K562 (cell line): Measurements from ENCODE around the gene MYBPHL. TPM values are rescaled to one million over a fixed set of nuclear protein-coding genes. Genes with fewer than 3 reads are reported as not detected.

Source experiments
- ARID4B ChIP-seq: sonication (generic); formaldehyde crosslinking; IDR thresholded peaks from 2 replicates; pipeline ENCODE4 v1.8.0; 2022; ENCODE audit warnings: mild to moderate bottlenecking, missing genetic modification reagents
- KDM1A ChIP-seq, 2 experiments: fragments of 450-650 bp; IDR thresholded peaks; 2 replicates each; pipeline ENCODE4 v1.6.1; 2016; ENCODE audit warnings: mild to moderate bottlenecking in 2 of 2
- MEIS2 ChIP-seq: fragments of 450-650 bp; IDR thresholded peaks from 2 replicates; pipeline ENCODE4 v1.6.1; 2014; ENCODE audit warnings: mild to moderate bottlenecking; ENCODE audit not compliant: partially characterized antibody
- MGA ChIP-seq: fragments of 450-650 bp; IDR thresholded peaks from 2 replicates; pipeline ENCODE4 v1.6.1; 2016; ENCODE audit warnings: mild to moderate bottlenecking, moderate library complexity
- NRF1 ChIP-seq, 2 experiments: fragments of 450-650 bp; IDR thresholded peaks in 1 of 2; conservative IDR thresholded peaks in 1 of 2; 2 replicates each; pipeline ENCODE4 v1.6.1; 2014; ENCODE audit warnings: mild to moderate bottlenecking in 2 of 2
- ZNF764 ChIP-seq: fragments of 250-450 bp; sonication (Bioruptor Pico); IDR thresholded peaks from 2 replicates; pipeline ENCODE4 v1.4.0; 2020; ENCODE audit warnings: low read depth, mild to moderate bottlenecking, moderate library complexity
- polyA plus RNA-seq, 8 experiments: library from polyadenylated mRNA; depleted of rRNA in 4 of 8; stranded (reverse) in 5 of 8; unstranded in 3 of 8; fragments of >200 nt; fragmentation: Nextera tagmentation in 2 of 8; fragmentation: Illumina TruSeq in 1 of 8; extraction: Ambion mirVana in 2 of 8; extraction: Trizol in 1 of 8; gene quantifications; 2 replicates each; pipeline versions ENCODE4 v1.2.1 to v1.2.3, GENCODE V29; 2011 to 2014; ENCODE audit warnings: inconsistent platforms in 1 of 8, missing spikeins in 1 of 8
- total RNA-seq, 7 experiments: library from RNA; depleted of rRNA in 6 of 7; stranded (reverse); fragments of >200 nt in 6 of 7; fragmentation: Illumina TruSeq in 2 of 7; extraction: Trizol in 2 of 7; gene quantifications; 2 replicates each; pipeline versions ENCODE4 v1.2.1 to v1.2.3, GENCODE V29; 2011 to 2021; ENCODE audit warnings: low replicate concordance in 1 of 7

MYBPHL gene
- total and polyA plus RNA-seq, 9 of the 15 experiments (the other 6 are each of a cell fraction or from before 2014, with no cell fraction given): 0.20 to 1.9 (median 0.33) TPM

GRCh38 chr1:109298666-109299557 is 7.9 kb downstream of the MYBPHL start (continued):
- TF ChIP-seq ARID4B (CRISPR knock-in tag) (peak; percentile 31; the same call in 1 of the 2 replicates), MGA (peak; percentile 99), NRF1 (conservative IDR thresholded peaks at IDR 0.05 in 1 of 2, IDR thresholded peaks at IDR 0.05 in 1 of 2) (peak; percentile 33 to 48; a peak in 3 of 4 replicates), MEIS2 (no peak), KDM1A (IDR thresholded peaks at IDR 0.05) (peak in 1 of 2 experiments; percentile 39; a peak in 1 of 4 replicates), ZNF764 (CRISPR knock-in tag) (no peak)
